CD14-positive monocyte (primary cell): ENCODE data around the gene TBC1D20. TPM values are rescaled to one million over a fixed set of nuclear protein-coding genes. Genes with fewer than 3 reads are reported as not detected.
A peak's percentile ranks its signal among the peaks of the same experiment; 100 is the strongest.
"Not testable (repeated sequence)": the region's sequence is repeated elsewhere in the genome, so short reads cannot be mapped to it uniquely, and the experiment has no call there.

ENCODE experiments used
- DNase-seq, 3 donors: peaks; one replicate each; pipeline ENCODE4 v3.0.0-alpha.2; 2011 to 2022
- H2AFZ ChIP-seq: 2 replicates; pipeline ENCODE4 v1.6.0; 2012; ENCODE audit warnings: mild to moderate bottlenecking, low read depth, low read length, inconsistent platforms; ENCODE audit not compliant: insufficient read depth, poor library complexity, severe bottlenecking
- H3K27ac ChIP-seq, 2 donors: 1 replicate in 1 of 2; 2 replicates in 1 of 2; pipeline ENCODE4 v1.5.1; 2012 to 2013; ENCODE audit warnings: low read length in 2 of 2, control low read depth in 1 of 2, inconsistent platforms in 1 of 2, low read depth in 1 of 2, mild to moderate bottlenecking in 1 of 2
- H3K27me3 ChIP-seq, 2 donors: one replicate each; pipeline versions ENCODE4 v1.6.0 to v1.6.1; 2011 to 2013; ENCODE audit warnings: low read length in 2 of 2; ENCODE audit not compliant: control insufficient read depth in 2 of 2, insufficient read depth in 2 of 2
- H3K36me3 ChIP-seq, 2 donors: replicated peaks in 1 of 2; 1 replicate in 1 of 2; 2 replicates in 1 of 2; pipeline versions ENCODE4 v1.5.1 to v1.6.1; 2012 to 2013; ENCODE audit warnings: low read length in 2 of 2, control low read depth in 1 of 2, inconsistent platforms in 1 of 2, mild to moderate bottlenecking in 1 of 2; ENCODE audit not compliant: insufficient read depth in 2 of 2, control insufficient read depth in 1 of 2
- H3K4me1 ChIP-seq, 2 donors: 1 replicate in 1 of 2; 2 replicates in 1 of 2; pipeline versions ENCODE4 v1.5.1 to v1.6.1; 2012 to 2013; ENCODE audit warnings: low read length in 2 of 2, control low read depth in 1 of 2, inconsistent platforms in 1 of 2, mild to moderate bottlenecking in 1 of 2, moderate library complexity in 1 of 2; ENCODE audit not compliant: insufficient read depth in 2 of 2, control insufficient read depth in 1 of 2
- H3K4me2 ChIP-seq: replicated peaks from 2 replicates; pipeline ENCODE3; 2012; ENCODE audit warnings: low read length, moderate library complexity, mild to moderate bottlenecking; ENCODE audit not compliant: poor library complexity, severe bottlenecking; ENCODE audit errors: extremely low read depth
- H3K4me3 ChIP-seq, 3 experiments: fragments of 200-600 bp in 1 of 3; sonication (generic) in 1 of 3; replicated peaks in 1 of 3; 1 replicate in 2 of 3; 2 replicates in 1 of 3; pipeline ENCODE4 v1.5.1; 2011 to 2013; ENCODE audit warnings: low read length in 3 of 3, mild to moderate bottlenecking in 3 of 3, control low read depth in 2 of 3, low read depth in 2 of 3, inconsistent platforms in 1 of 3, moderate library complexity in 1 of 3
- H3K79me2 ChIP-seq: 2 replicates; pipeline ENCODE4 v1.6.0; 2012; ENCODE audit warnings: mild to moderate bottlenecking, control low read depth, inconsistent platforms, low read length, moderate library complexity; ENCODE audit not compliant: insufficient read depth
- H3K9ac ChIP-seq: 2 replicates; pipeline ENCODE4 v1.6.0; 2017; ENCODE audit warnings: low read length, mild to moderate bottlenecking; ENCODE audit not compliant: insufficient read depth, poor library complexity, severe bottlenecking
- H3K9me3 ChIP-seq, 2 donors: replicated peaks in 1 of 2; 1 replicate in 1 of 2; 2 replicates in 1 of 2; pipeline versions ENCODE4 v1.5.1 to v1.6.1; 2012 to 2013; ENCODE audit warnings: low read length in 2 of 2, control low read depth in 1 of 2; ENCODE audit not compliant: control insufficient read depth in 1 of 2, insufficient read depth in 1 of 2
- H4K20me1 ChIP-seq: 2 replicates; pipeline ENCODE4 v1.6.0; 2012; ENCODE audit warnings: mild to moderate bottlenecking, low read length, control low read depth, moderate library complexity; ENCODE audit not compliant: insufficient read depth
- H3K27ac Mint-ChIP-seq, 7 donors: one replicate each; pipeline ENCODE4 v1.8.0; 2020; ENCODE audit warnings: mild to moderate bottlenecking in 7 of 7, mixed read lengths in 7 of 7, moderate library complexity in 6 of 7, inconsistent platforms in 2 of 7
- H3K27me3 Mint-ChIP-seq, 3 donors: one replicate each; pipeline ENCODE4 v1.8.0; 2021 to 2022; ENCODE audit warnings: low read depth in 3 of 3, mild to moderate bottlenecking in 3 of 3, mixed read lengths in 3 of 3, moderate library complexity in 3 of 3, inconsistent platforms in 1 of 3
- H3K36me3 Mint-ChIP-seq, 2 donors: one replicate each; pipeline ENCODE4 v1.8.0; 2020; ENCODE audit warnings: mixed read lengths in 2 of 2, inconsistent platforms in 1 of 2, mild to moderate bottlenecking in 1 of 2
- H3K4me1 Mint-ChIP-seq: one replicate; pipeline ENCODE4 v1.8.0; 2020; ENCODE audit warnings: mild to moderate bottlenecking, mixed read lengths
- H3K4me3 Mint-ChIP-seq, 2 donors: one replicate each; pipeline ENCODE4 v1.8.0; 2020; ENCODE audit warnings: mild to moderate bottlenecking in 2 of 2, mixed read lengths in 2 of 2, moderate library complexity in 1 of 2
- H3K9me3 Mint-ChIP-seq, 7 donors: one replicate each; pipeline ENCODE4 v1.8.0; 2020 to 2022; ENCODE audit warnings: mixed read lengths in 7 of 7, mild to moderate bottlenecking in 6 of 7, moderate library complexity in 6 of 7, inconsistent platforms in 2 of 7
- CTCF ChIP-seq: fragments of 200-600 bp; IDR thresholded peaks from one replicate; pipeline ENCODE4 v1.8.0; 2022; ENCODE audit warnings: antibody characterized with exemption, mild to moderate bottlenecking
- WGBS: methylation state at CpG from one replicate; pipeline ENCODE4 v1.1.5; 2013; ENCODE audit warnings: missing lambda C conversion rate; ENCODE audit not compliant: insufficient coverage; 5-methylcytosine and 5-hydroxymethylcytosine counted together
- intact Hi-C, 2 donors: fragments of 100-400 bp; cut with micrococcal nuclease; formaldehyde crosslinking; loops; one replicate each; pipeline versions ENCODE4 v1.15.0 to v1.15.1; 2023
- polyA plus RNA-seq, 3 donors: library from polyadenylated mRNA; depleted of rRNA in 1 of 3; unstranded in 2 of 3; stranded (reverse) in 1 of 3; fragments of 300-500 nt in 2 of 3; fragments of >200 nt in 1 of 3; fragmentation: Illumina TruSeq in 2 of 3; gene quantifications; 1 replicate in 2 of 3; 2 replicates in 1 of 3; pipeline ENCODE4 v1.2.3, GENCODE V29; 2012 to 2021

Gene TBC1D20
- polyA plus RNA-seq, 3 donors: 10.5 to 24.7 (median 11.3) TPM

- Histone ChIP-seq H3K36me3 (peaks cover 40 to 68% of the 10 kb centered on the region in 2 donors), H3K9me3 (no peaks in the 10 kb centered on the region), H3K79me2 (no peaks in the 10 kb centered on the region), H3K27ac (no peak overlapping the region), H3K9ac (no peak overlapping the region), H4K20me1 (peaks cover 13% of the 10 kb centered on the region), H3K4me3 (no peak overlapping the region), H3K4me1 (no peaks in the 10 kb centered on the region), H3K27me3 (no peaks in the 10 kb centered on the region), H3K4me2 (no peak overlapping the region), H2AFZ (no peak overlapping the region)
- H3K36me3 Mint-ChIP-seq: peaks cover 46 to 49% of the 10 kb centered on the region in 2 donors
- peak; percentile 73 for TF ChIP-seq CTCF
- H3K4me1 Mint-ChIP-seq: no peaks in the 10 kb centered on the region
- intact Hi-C loops: loop anchor here in 1 of 2 donors (1.0 kb wide), 1 partner anchor 125 kb away; no protein-coding TSS in a partner anchor
- no peak overlapping the region for H3K27ac Mint-ChIP-seq
- WGBS: no CpG with 5 or more reads among the region's 3 CpGs
- DNase-seq: peak; percentile 32 to 62 (median 47)
- peaks cover 0 to 3% (median 0%) of the 10 kb centered on the region in 3 donors for H3K27me3 Mint-ChIP-seq
- H3K4me3 Mint-ChIP-seq: no peak overlapping the region
- H3K9me3 Mint-ChIP-seq: peaks cover 0 to 3% (median 0%) of the 10 kb centered on the region in 7 donors
These were observed 16.7 kb upstream of the TBC1D20 start for GRCh38 chr20:478949-479429.

GRCh38 chr20:478010-478948 lies 15.9 kb upstream of the TBC1D20 start:
- Histone ChIP-seq H3K79me2 (no peaks in the 10 kb centered on the region), H3K4me2 (no peak overlapping the region), H4K20me1 (peaks cover 13% of the 10 kb centered on the region), H2AFZ (no peak overlapping the region), H3K27me3 (no peaks in the 10 kb centered on the region), H3K4me3 (no peak overlapping the region), H3K4me1 (no peaks in the 10 kb centered on the region), H3K36me3 (peaks cover 35 to 66% of the 10 kb centered on the region in 2 donors), H3K27ac (peak overlapping the region in 1 of 2 donors; percentile 10), H3K9ac (no peak overlapping the region), H3K9me3 (no peaks in the 10 kb centered on the region)
- H3K9me3 Mint-ChIP-seq: peaks cover 0 to 3% (median 0%) of the 10 kb centered on the region in 7 donors
- H3K27ac Mint-ChIP-seq: peak overlapping the region in 2 of 7 donors; percentile 35 to 37
- no peak for DNase-seq
- TF ChIP-seq CTCF: no peak
- intact Hi-C loops: no loop called here
- no peak overlapping the region for H3K4me3 Mint-ChIP-seq
- peaks cover 0 to 3% (median 0%) of the 10 kb centered on the region in 3 donors for H3K27me3 Mint-ChIP-seq
- H3K4me1 Mint-ChIP-seq: no peaks in the 10 kb centered on the region
- peaks cover 44 to 46% of the 10 kb centered on the region in 2 donors for H3K36me3 Mint-ChIP-seq
- no CpG with 5 or more reads among the region's 8 CpGs for WGBS

- peaks cover 0 to 13% (median 4%) of the 10 kb centered on the region in 7 donors for H3K9me3 Mint-ChIP-seq
- H3K27me3 ChIP-seq, H2AFZ ChIP-seq, H3K27ac Mint-ChIP-seq, intact Hi-C loops, H3K27me3 Mint-ChIP-seq, H3K4me1 ChIP-seq, H3K4me2 ChIP-seq, H3K79me2 ChIP-seq, H3K27ac ChIP-seq, H3K9me3 ChIP-seq, DNase-seq, H3K4me3 ChIP-seq, H3K9ac ChIP-seq, H3K4me1 Mint-ChIP-seq, H3K4me3 Mint-ChIP-seq: not testable (repeated sequence)
- 100% methylated on average over 2 of the region's 6 CpGs for WGBS
- H3K36me3 ChIP-seq: peaks cover 19 to 52% of the 10 kb centered on the region in 2 donors
- H3K36me3 Mint-ChIP-seq: peaks cover 30 to 31% of the 10 kb centered on the region in 2 donors
- peaks cover 13% of the 10 kb centered on the region for H4K20me1 ChIP-seq
These were observed 14.4 kb upstream of the TBC1D20 start for GRCh38 chr20:476561-477249.
